HepG2 (cell line): ENCODE results near the gene KCTD6. TPM values are rescaled to one million over a fixed set of nuclear protein-coding genes. Genes with fewer than 3 reads are reported as not detected.

ENCODE experiments used
- CC2D1A ChIP-seq: sonication (generic); formaldehyde crosslinking; IDR thresholded peaks from 2 replicates; pipeline ENCODE4 v1.8.1; 2023; ENCODE audit warnings: mild to moderate bottlenecking, missing genetic modification reagents
- ETS1 ChIP-seq: sonication (generic); formaldehyde crosslinking; IDR thresholded peaks from 2 replicates; pipeline ENCODE4 v1.4.0; 2020; ENCODE audit warnings: missing genetic modification reagents
- FIP1L1 ChIP-seq: fragments of 200-400 bp; formaldehyde crosslinking; IDR thresholded peaks from 2 replicates; pipeline ENCODE4 v1.6.1; 2018; ENCODE audit warnings: low read depth, mild to moderate bottlenecking, low read length, moderate library complexity, borderline replicate concordance; ENCODE audit not compliant: insufficient read depth
- GRHL1 ChIP-seq: sonication (generic); formaldehyde crosslinking; conservative IDR thresholded peaks from 2 replicates; pipeline ENCODE4 v1.8.0; 2022; ENCODE audit warnings: missing genetic modification reagents
- HINFP ChIP-seq: sonication (generic); formaldehyde crosslinking; IDR thresholded peaks from 2 replicates; pipeline ENCODE4 v1.4.0; 2020; ENCODE audit warnings: low read depth, mild to moderate bottlenecking, missing genetic modification reagents
- JDP2 ChIP-seq: sonication (generic); formaldehyde crosslinking; IDR thresholded peaks from 2 replicates; pipeline ENCODE4 v1.8.1; 2022; ENCODE audit warnings: missing genetic modification reagents, borderline replicate concordance
- RXRA ChIP-seq: sonication (generic); formaldehyde crosslinking; IDR thresholded peaks from 2 replicates; pipeline ENCODE4 v1.5.1; 2020; ENCODE audit warnings: missing genetic modification reagents
- TAF1 ChIP-seq: sonication (generic); formaldehyde crosslinking; IDR thresholded peaks from 2 replicates; pipeline ENCODE4 v1.4.0; 2020; ENCODE audit warnings: missing genetic modification reagents
- ZBTB37 ChIP-seq: sonication (generic); formaldehyde crosslinking; IDR thresholded peaks from 2 replicates; pipeline ENCODE4 v1.4.0; 2020; ENCODE audit warnings: mild to moderate bottlenecking, missing genetic modification reagents
- ZBTB40 ChIP-seq, 2 experiments: fragments of 450-650 bp in 1 of 2; sonication (generic) in 1 of 2; formaldehyde crosslinking in 1 of 2; IDR thresholded peaks; 2 replicates each; pipeline versions ENCODE4 v1.6.1 to v1.8.0; 2016 to 2022; ENCODE audit warnings: antibody characterized with exemption in 1 of 2, mild to moderate bottlenecking in 1 of 2, missing genetic modification reagents in 1 of 2
- ZNF124 ChIP-seq: sonication (generic); formaldehyde crosslinking; IDR thresholded peaks from 2 replicates; pipeline ENCODE4 v1.4.0; 2020; ENCODE audit warnings: missing genetic modification reagents
- ZNF552 ChIP-seq: sonication (generic); formaldehyde crosslinking; IDR thresholded peaks from 2 replicates; pipeline ENCODE4 v1.9.0; 2022; ENCODE audit warnings: missing genetic modification reagents, mild to moderate bottlenecking, borderline replicate concordance
- ZNF891 ChIP-seq: sonication (generic); formaldehyde crosslinking; IDR thresholded peaks from 2 replicates; pipeline ENCODE4 v1.5.0; 2020; ENCODE audit warnings: mild to moderate bottlenecking, missing genetic modification reagents
- polyA plus RNA-seq, 8 experiments: library from polyadenylated mRNA; depleted of rRNA in 3 of 8; stranded (reverse) in 7 of 8; unstranded in 1 of 8; fragments of >200 nt; fragmentation: Illumina TruSeq in 4 of 8; extraction: Trizol in 4 of 8; gene quantifications; 2 replicates each; pipeline versions ENCODE4 v1.2.1 to v1.2.3, GENCODE V29; 2011 to 2016; ENCODE audit warnings: low read depth in 4 of 8, missing spikeins in 1 of 8, mixed read lengths in 1 of 8; ENCODE audit not compliant: insufficient read depth in 1 of 8
- total RNA-seq, 5 experiments: library from RNA; depleted of rRNA; stranded (reverse); fragments of >200 nt; fragmentation: Illumina TruSeq; extraction: Trizol; gene quantifications; 2 replicates each; pipeline ENCODE4 v1.2.3, GENCODE V29; 2016; ENCODE audit warnings: low read depth in 1 of 5

The KCTD6 gene
- total and polyA plus RNA-seq, 2 of the 13 experiments (the other 11 are each of a cell fraction or from before 2014, with no cell fraction given), result 13.4 to 14.2 TPM

GRCh38 chr3:58452176-58452575 lies 39.7 kb upstream of the KCTD6 start (continued):
- TF ChIP-seq ZBTB40 (IDR thresholded peaks at IDR 0.05) (no peak), ZBTB40 (CRISPR knock-in tag; IDR thresholded peaks at IDR 0.05) (no peak; the same call in 1 of the 2 replicates), HINFP (no peak), ZNF552 (CRISPR knock-in tag) (no peak; the same call in 1 of the 2 replicates), TAF1 (no peak; the same call in 1 of the 2 replicates), GRHL1 (no peak), RXRA (peak; percentile 61; the same call in 1 of the 2 replicates), CC2D1A (no peak), ZNF891 (CRISPR knock-in tag) (no peak), FIP1L1 (no peak), JDP2 (CRISPR knock-in tag) (no peak), ZNF124 (CRISPR knock-in tag) (no peak), ZBTB37 (no peak), ETS1 (CRISPR knock-in tag) (no peak)
